Inflammatory macrophage treated with lipopolysaccharide for 4 hours (primary cell): ENCODE data around the gene PAH.

ENCODE experiments used
- DNase-seq: peaks from one replicate; pipeline ENCODE4 v3.0.0-alpha.2; 2020

The PAH gene

GRCh38 chr12:102917026-102917787, at the start of gene PAH:
PAH (minus strand) TSS chr12:102917244; CDS start chr12:102917130, 114 bp downstream.
- DNase-seq, result no peak

GRCh38 chr12:102966200-102966863, 49.3 kb upstream of the PAH start:
- DNase-seq, result no peak

GRCh38 chr12:102965281-102966155, 48.5 kb upstream of the PAH start:
- no peak for DNase-seq

GRCh38 chr12:102964872-102965271, 47.8 kb upstream of the PAH start:
- DNase-seq, result no peak

GRCh38 chr12:102963796-102964195, 46.8 kb upstream of the PAH start:
- no peak for DNase-seq

GRCh38 chr12:102962986-102963385, 45.9 kb upstream of the PAH start:
- DNase-seq, result no peak

- no peak for DNase-seq
These were observed 45.5 kb upstream of the PAH start for GRCh38 chr12:102962532-102962931.

GRCh38 chr12:102961466-102961855, 44.4 kb upstream of the PAH start:
- DNase-seq, result no peak

GRCh38 chr12:102960766-102961465, 43.9 kb upstream of the PAH start:
- DNase-seq, result no peak

GRCh38 chr12:102959391-102959790, 42.3 kb upstream of the PAH start:
- DNase-seq, result no peak

- DNase-seq, result no peak
These were observed 41.8 kb upstream of the PAH start for GRCh38 chr12:102958830-102959176.

GRCh38 chr12:102958073-102958829, 41.2 kb upstream of the PAH start:
- DNase-seq, result no peak

GRCh38 chr12:102957339-102958050, 40.5 kb upstream of the PAH start, which contains the start of gene ASCL1:
ASCL1 (plus strand) TSS chr12:102957674; CDS start chr12:102958245, 571 bp downstream.
- DNase-seq, result no peak

GRCh38 chr12:102956738-102957327, 39.8 kb upstream of the PAH start:
- DNase-seq, result no peak

GRCh38 chr12:102955926-102956737, 39.1 kb upstream of the PAH start:
- DNase-seq, result no peak

- DNase-seq, result no peak
These were observed 37.1 kb upstream of the PAH start for GRCh38 chr12:102954134-102954533.

GRCh38 chr12:102953221-102953620, 36.2 kb upstream of the PAH start:
- no peak for DNase-seq

- no peak for DNase-seq
These were observed 34.8 kb upstream of the PAH start for GRCh38 chr12:102951841-102952240.

GRCh38 chr12:102950950-102951619, 34.0 kb upstream of the PAH start:
- no peak for DNase-seq
